Measurements from ENCODE around the gene GSTK1. TPM values are rescaled to one million over a fixed set of nuclear protein-coding genes. Genes with fewer than 3 reads are reported as not detected.

The GSTK1 gene
- total and polyA plus RNA-seq, 9 donors: 55.0 to 138 (median 81.5) TPM

GRCh38 chr7:143250199-143250598 is 13.0 kb upstream of the GSTK1 start:
- no peak overlapping the region for H3K4me3 ChIP-seq
- no peaks in the 10 kb centered on the region for H3K9me3 ChIP-seq
- intact Hi-C loops (cut with DNase I): no loop called here
- no peaks in the 10 kb centered on the region for H3K27me3 ChIP-seq
- no peaks in the 10 kb centered on the region for H3K36me3 ChIP-seq
- H3K27ac ChIP-seq: no peak overlapping the region
- TF ChIP-seq CTCF (IDR thresholded peaks at IDR 0.05) (no peak), POLR2A (IDR thresholded peaks at IDR 0.05) (no peak), EP300 (IDR thresholded peaks at IDR 0.05) (no peak)
- H3K4me1 ChIP-seq (ENCODE audit: insufficient read depth): no peaks in the 10 kb centered on the region
- no peak for DNase-seq

GRCh38 chr7:143250822-143251221 is 12.4 kb upstream of the GSTK1 start:
- 87 to 91% (median 89%) methylated on average over 1 of the region's 1 CpG for WGBS, 3 donors
- TF ChIP-seq POLR2A (IDR thresholded peaks at IDR 0.05) (no peak), EP300 (IDR thresholded peaks at IDR 0.05) (no peak), CTCF (IDR thresholded peaks at IDR 0.05) (no peak)
- Histone ChIP-seq H3K9me3 (no peaks in the 10 kb centered on the region), H3K27ac (no peak overlapping the region), H3K4me1 (ENCODE audit: insufficient read depth) (no peaks in the 10 kb centered on the region), H3K36me3 (no peaks in the 10 kb centered on the region), H3K4me3 (no peak overlapping the region), H3K27me3 (no peaks in the 10 kb centered on the region)
- intact Hi-C loops (cut with DNase I): no loop called here
- DNase-seq: no peak

GRCh38 chr7:143252006-143252405 is 11.2 kb upstream of the GSTK1 start:
- TF ChIP-seq POLR2A (IDR thresholded peaks at IDR 0.05): no peak
- no peak for TF ChIP-seq EP300 (IDR thresholded peaks at IDR 0.05)
- TF ChIP-seq CTCF (IDR thresholded peaks at IDR 0.05): no peak
- Histone ChIP-seq H3K36me3 (no peaks in the 10 kb centered on the region), H3K27me3 (no peaks in the 10 kb centered on the region), H3K27ac (no peak overlapping the region), H3K9me3 (no peaks in the 10 kb centered on the region), H3K4me3 (no peak overlapping the region), H3K4me1 (ENCODE audit: insufficient read depth) (no peaks in the 10 kb centered on the region)
- no peak for DNase-seq
- 90 to 98% (median 90%) methylated on average over 2 of the region's 2 CpGs for WGBS, 3 donors
- intact Hi-C loops (cut with DNase I): no loop called here

- Histone ChIP-seq H3K36me3 (no peaks in the 10 kb centered on the region), H3K4me3 (no peak overlapping the region), H3K9me3 (no peaks in the 10 kb centered on the region), H3K27ac (no peak overlapping the region), H3K27me3 (no peaks in the 10 kb centered on the region), H3K4me1 (ENCODE audit: insufficient read depth) (no peaks in the 10 kb centered on the region)
- intact Hi-C loops (cut with DNase I): no loop called here
- WGBS, 3 donors: 45 to 49% (median 48%) methylated on average over 3 of the region's 3 CpGs
- TF ChIP-seq CTCF (IDR thresholded peaks at IDR 0.05) (no peak), POLR2A (IDR thresholded peaks at IDR 0.05) (no peak), EP300 (IDR thresholded peaks at IDR 0.05) (no peak)
- no peak for DNase-seq
Measured at GRCh38 chr7:143255564-143255963, 7.7 kb upstream of the GSTK1 start.

GRCh38 chr7:143256325-143256724 is 6.9 kb upstream of the GSTK1 start:
- DNase-seq: no peak
- H3K9me3 ChIP-seq: no peaks in the 10 kb centered on the region
- WGBS, 3 donors: 82 to 90% (median 86%) methylated on average over 3 of the region's 3 CpGs
- intact Hi-C loops (cut with DNase I): no loop called here
- no peaks in the 10 kb centered on the region for H3K36me3 ChIP-seq
- no peaks in the 10 kb centered on the region for H3K27me3 ChIP-seq
- no peak for TF ChIP-seq EP300 (IDR thresholded peaks at IDR 0.05)
- no peak for TF ChIP-seq CTCF (IDR thresholded peaks at IDR 0.05)
- no peak for TF ChIP-seq POLR2A (IDR thresholded peaks at IDR 0.05)
- H3K4me3 ChIP-seq: no peak overlapping the region
- H3K4me1 ChIP-seq (ENCODE audit: insufficient read depth): no peaks in the 10 kb centered on the region
- H3K27ac ChIP-seq: no peak overlapping the region
